Measurements from ENCODE around the gene ESYT1.

The ESYT1 gene

GRCh38 chr12:56165369-56165768 is 37.3 kb downstream of the ESYT1 start:
- H3K4me3 ChIP-seq (ENCODE audit: low read depth, low read length): no peak overlapping the region
- no peak for TF ChIP-seq CTCF (IDR thresholded peaks at IDR 0.05; ENCODE audit: borderline replicate concordance, insufficient read depth, low read depth, low read length)

GRCh38 chr12:56169229-56169759 is 41.2 kb downstream of the ESYT1 start:
- no peak overlapping the region for H3K4me3 ChIP-seq (ENCODE audit: low read depth, low read length)
- TF ChIP-seq CTCF (IDR thresholded peaks at IDR 0.05; ENCODE audit: borderline replicate concordance, insufficient read depth, low read depth, low read length): no peak

GRCh38 chr12:56172839-56173238 is 44.8 kb downstream of the ESYT1 start:
- no peak for TF ChIP-seq CTCF (IDR thresholded peaks at IDR 0.05; ENCODE audit: borderline replicate concordance, insufficient read depth, low read depth, low read length)
- H3K4me3 ChIP-seq (ENCODE audit: low read depth, low read length): no peak overlapping the region

- no peak overlapping the region for H3K4me3 ChIP-seq (ENCODE audit: low read depth, low read length)
- no peak for TF ChIP-seq CTCF (IDR thresholded peaks at IDR 0.05; ENCODE audit: borderline replicate concordance, insufficient read depth, low read depth, low read length)
These were observed 50.3 kb downstream of the ESYT1 start for GRCh38 chr12:56178347-56178746.

GRCh38 chr12:56186957-56187356 is 58.9 kb downstream of the ESYT1 start:
- no peak for TF ChIP-seq CTCF (IDR thresholded peaks at IDR 0.05; ENCODE audit: borderline replicate concordance, insufficient read depth, low read depth, low read length)
- no peak overlapping the region for H3K4me3 ChIP-seq (ENCODE audit: low read depth, low read length)

GRCh38 chr12:56188131-56188777 is 60.2 kb downstream of the ESYT1 start:
- no peak for TF ChIP-seq CTCF (IDR thresholded peaks at IDR 0.05; ENCODE audit: borderline replicate concordance, insufficient read depth, low read depth, low read length)
- peak overlapping the region; percentile 81 for H3K4me3 ChIP-seq (ENCODE audit: low read depth, low read length)

GRCh38 chr12:56188778-56189098 is 60.7 kb downstream of the ESYT1 start:
- H3K4me3 ChIP-seq (ENCODE audit: low read depth, low read length): peak overlapping the region; percentile 81
- no peak for TF ChIP-seq CTCF (IDR thresholded peaks at IDR 0.05; ENCODE audit: borderline replicate concordance, insufficient read depth, low read depth, low read length)
